HFFc6 (cell line): ENCODE measurements around the gene CCR5. TPM values are rescaled to one million over a fixed set of nuclear protein-coding genes. Genes with fewer than 3 reads are reported as not detected.

Experiments
- DNase-seq: peaks from one replicate; pipeline ENCODE4 v3.0.0-alpha.2; 2018
- H3K27ac Mint-ChIP-seq: 2 replicates; pipeline ENCODE4 v1.8.0; 2020; ENCODE audit warnings: mild to moderate bottlenecking, mixed read lengths
- H3K27me3 Mint-ChIP-seq: 2 replicates; pipeline ENCODE4 v1.8.0; 2021; ENCODE audit warnings: mild to moderate bottlenecking, moderate library complexity, mixed read lengths; ENCODE audit not compliant: insufficient read depth
- H3K36me3 Mint-ChIP-seq: 2 replicates; pipeline ENCODE4 v1.8.0; 2021; ENCODE audit warnings: low read depth, mixed read lengths
- H3K4me1 Mint-ChIP-seq: 2 replicates; pipeline ENCODE4 v1.8.0; 2020; ENCODE audit warnings: low read depth, mixed read lengths
- H3K4me3 Mint-ChIP-seq: 2 replicates; pipeline ENCODE4 v1.8.0; 2020; ENCODE audit warnings: mild to moderate bottlenecking, moderate library complexity, mixed read lengths
- H3K9me3 Mint-ChIP-seq: 2 replicates; pipeline ENCODE4 v1.8.0; 2020; ENCODE audit warnings: mild to moderate bottlenecking, mixed read lengths
- CTCF ChIP-seq: fragments of 200-600 bp; sonication (generic); IDR thresholded peaks from 2 replicates; pipeline ENCODE4 v1.5.0; 2021; ENCODE audit warnings: antibody characterized with exemption, mild to moderate bottlenecking
- total RNA-seq, 6 experiments: library from RNA; stranded (reverse); fragmentation: NEBNext Ultra II Directional; extraction: Animal tissue kit (Norgen Biotek cat#: 25700); gene quantifications; 2 replicates in 1 of 6; 3 replicates in 5 of 6; pipeline ENCODE4 v1.2.3, GENCODE V29; 2021

Gene CCR5
- total RNA-seq, 6 experiments from 2014 or later, result not detected

GRCh38 chr3:46365737-46366524, 4.8 kb upstream of the CCR5 start:
- Mint-ChIP-seq H3K4me1 (peaks cover 6% of the 10 kb centered on the region; the same call in 1 of the 2 replicates), H3K9me3 (no peaks in the 10 kb centered on the region), H3K36me3 (no peaks in the 10 kb centered on the region), H3K4me3 (no peak overlapping the region), H3K27me3 (peaks cover 48% of the 10 kb centered on the region), H3K27ac (no peak overlapping the region)
- no peak for DNase-seq
- no peak for TF ChIP-seq CTCF

GRCh38 chr3:46367811-46368210, 2.9 kb upstream of the CCR5 start:
- Mint-ChIP-seq H3K4me1 (no peaks in the 10 kb centered on the region), H3K9me3 (no peaks in the 10 kb centered on the region), H3K27ac (no peak overlapping the region), H3K36me3 (no peaks in the 10 kb centered on the region), H3K4me3 (no peak overlapping the region), H3K27me3 (peaks cover 43% of the 10 kb centered on the region)
- DNase-seq, result no peak
- no peak for TF ChIP-seq CTCF

GRCh38 chr3:46368569-46368968, 2.2 kb upstream of the CCR5 start:
- no peak overlapping the region for H3K27ac Mint-ChIP-seq
- H3K36me3 Mint-ChIP-seq, result no peaks in the 10 kb centered on the region
- H3K4me3 Mint-ChIP-seq, result no peak overlapping the region
- no peak for DNase-seq
- no peaks in the 10 kb centered on the region for H3K9me3 Mint-ChIP-seq
- peak; percentile 37; the same call in 1 of the 2 replicates for TF ChIP-seq CTCF
- no peaks in the 10 kb centered on the region for H3K4me1 Mint-ChIP-seq
- peaks cover 48% of the 10 kb centered on the region for H3K27me3 Mint-ChIP-seq

- no peak for DNase-seq
- Mint-ChIP-seq H3K27ac (no peak overlapping the region), H3K4me1 (no peaks in the 10 kb centered on the region), H3K9me3 (no peaks in the 10 kb centered on the region), H3K36me3 (no peaks in the 10 kb centered on the region), H3K27me3 (peaks cover 44% of the 10 kb centered on the region), H3K4me3 (no peak overlapping the region)
- no peak for TF ChIP-seq CTCF
These were observed 1.6 kb upstream of the CCR5 start for GRCh38 chr3:46369151-46369550.

GRCh38 chr3:46369675-46370132, 1.0 kb upstream of the CCR5 start:
- Mint-ChIP-seq H3K4me1 (no peaks in the 10 kb centered on the region), H3K9me3 (no peaks in the 10 kb centered on the region), H3K4me3 (no peak overlapping the region), H3K27ac (no peak overlapping the region), H3K36me3 (no peaks in the 10 kb centered on the region), H3K27me3 (peaks cover 45% of the 10 kb centered on the region)
- TF ChIP-seq CTCF, result no peak
- DNase-seq, result no peak
